Panc1 (cell line): ENCODE data around the gene ABTB2. TPM values are rescaled to one million over a fixed set of nuclear protein-coding genes. Genes with fewer than 3 reads are reported as not detected.

Experiments used
- ATAC-seq: fragments of 200-7000 bp; cut with Tn5 transposase; 2 replicates; pipeline ENCODE4 v1.9.1; 2020; ENCODE audit warnings: mild to moderate bottlenecking, moderate library complexity
- BruUV-seq: library from RNA; stranded (reverse); fragments of 400-500 nt; replicated peaks from 2 replicates; lab custom pipeline; 2021; lab: Mats Ljungman, UMichigan
- CTCF ChIA-PET: fragments of 300-600 bp; sonication (Branson Sonifier 250); formaldehyde crosslinking; loops from one replicate; lab custom pipeline; 2022; ENCODE audit warnings: antibody characterized with exemption; lab: Charles Lee
- POLR2A ChIA-PET: fragments of 300-600 bp; sonication (Branson Sonifier 250); formaldehyde crosslinking; loops from one replicate; lab custom pipeline; 2022; ENCODE audit warnings: antibody characterized with exemption; lab: Charles Lee
- DNase-seq: peaks from one replicate; pipeline ENCODE4 v3.0.0-alpha.2; 2010; ENCODE audit warnings: low read depth, low spot score
- H3K27ac ChIP-seq: 2 replicates; pipeline ENCODE4 v1.5.1; 2011; ENCODE audit warnings: mild to moderate bottlenecking, low read length, inconsistent platforms
- H3K27me3 ChIP-seq: fragments of 200-500 bp; sonication (Bioruptor generic); 2 replicates; pipeline ENCODE4 v1.6.0; 2014; ENCODE audit warnings: low read length, inconsistent platforms; ENCODE audit not compliant: control insufficient read depth, insufficient read depth
- H3K36me3 ChIP-seq: fragments of 200-500 bp; sonication (Bioruptor generic); 2 replicates; pipeline ENCODE4 v1.5.1; 2014; ENCODE audit warnings: inconsistent platforms, mild to moderate bottlenecking, low read length, moderate library complexity; ENCODE audit not compliant: control insufficient read depth, insufficient read depth
- H3K4me1 ChIP-seq: 2 replicates; pipeline ENCODE4 v1.5.1; 2011; ENCODE audit warnings: inconsistent platforms, mild to moderate bottlenecking, low read length, moderate library complexity; ENCODE audit not compliant: control insufficient read depth, insufficient read depth
- H3K4me3 ChIP-seq, 2 experiments: 2 replicates each; pipeline ENCODE4 v1.5.1; 2011 to 2012; ENCODE audit warnings: low read depth in 2 of 2, low read length in 2 of 2, mild to moderate bottlenecking in 2 of 2, inconsistent platforms in 1 of 2, moderate library complexity in 1 of 2
- H3K9me3 ChIP-seq: fragments of 200-500 bp; sonication (Bioruptor generic); 2 replicates; pipeline ENCODE4 v1.5.1; 2014; ENCODE audit warnings: low read depth, mild to moderate bottlenecking, inconsistent platforms, low read length, moderate library complexity; ENCODE audit not compliant: control insufficient read depth, insufficient read depth
- CTCF ChIP-seq: fragments of 450-650 bp; IDR thresholded peaks from 2 replicates; pipeline ENCODE4 v1.5.1; 2017; ENCODE audit warnings: mild to moderate bottlenecking
- POLR2AphosphoS5 ChIP-seq: IDR thresholded peaks from 2 replicates; pipeline ENCODE4 v1.6.1; 2012; ENCODE audit warnings: mild to moderate bottlenecking, low read depth, low read length, moderate library complexity
- SIN3A ChIP-seq: IDR thresholded peaks from 2 replicates; pipeline ENCODE4 v1.6.1; 2012; ENCODE audit warnings: low read depth, mild to moderate bottlenecking, low read length, moderate library complexity, borderline replicate concordance; ENCODE audit not compliant: insufficient read depth
- TCF7L2 ChIP-seq: IDR thresholded peaks from 2 replicates; pipeline ENCODE4 v1.6.1; 2011; ENCODE audit warnings: mild to moderate bottlenecking, low read depth, low read length, inconsistent platforms
- in situ Hi-C: cut with HindIII; loops from 2 replicates; pipeline ENCODE4 v1.10.0; 2016; ENCODE audit warnings: low sequenced_read_pairs, low pct_unique_long_range_greater_than_20kb
- intact Hi-C: fragments of 100-400 bp; cut with micrococcal nuclease; formaldehyde crosslinking; loops from one replicate; pipeline ENCODE4 v1.10.0; 2022; ENCODE audit not compliant: unreplicated experiment
- total RNA-seq: library from RNA; stranded (reverse); gene quantifications from one replicate; pipeline ENCODE4 v1.2.1, GENCODE V29; 2021; ENCODE audit not compliant: unreplicated experiment
- TF ChIP-seq, protein P1 (sequence below), 2 experiments: IDR thresholded peaks; 2 replicates each; pipeline ENCODE4 v1.6.1; 2011 to 2012; ENCODE audit warnings: low read depth in 2 of 2, control low read depth in 1 of 2, low read length in 1 of 2, mild to moderate bottlenecking in 1 of 2, moderate library complexity in 1 of 2; ENCODE audit not compliant: insufficient read depth in 1 of 2

The ABTB2 gene
- total RNA-seq, 1 experiment from 2014 or later, result 22.7 TPM

GRCh38 chr11:34329876-34330275 is 27.9 kb downstream of the ABTB2 start:
- ChIA-PET CTCF (no interaction called here), POLR2A (no interaction called here)
- Histone ChIP-seq H3K36me3 (no peaks in the 10 kb centered on the region), H3K4me3 (no peak overlapping the region), H3K9me3 (no peaks in the 10 kb centered on the region), H3K27me3 (no peaks in the 10 kb centered on the region), H3K4me1 (peaks cover 51% of the 10 kb centered on the region), H3K27ac (no peak overlapping the region; the same call in 1 of the 2 replicates)
- in situ Hi-C loops (no loop called here), intact Hi-C loops (no loop called here)
- TF ChIP-seq SIN3A (no peak), TCF7L2 (no peak), POLR2AphosphoS5 (no peak), CTCF (no peak)
- TF ChIP-seq, protein P1, sequence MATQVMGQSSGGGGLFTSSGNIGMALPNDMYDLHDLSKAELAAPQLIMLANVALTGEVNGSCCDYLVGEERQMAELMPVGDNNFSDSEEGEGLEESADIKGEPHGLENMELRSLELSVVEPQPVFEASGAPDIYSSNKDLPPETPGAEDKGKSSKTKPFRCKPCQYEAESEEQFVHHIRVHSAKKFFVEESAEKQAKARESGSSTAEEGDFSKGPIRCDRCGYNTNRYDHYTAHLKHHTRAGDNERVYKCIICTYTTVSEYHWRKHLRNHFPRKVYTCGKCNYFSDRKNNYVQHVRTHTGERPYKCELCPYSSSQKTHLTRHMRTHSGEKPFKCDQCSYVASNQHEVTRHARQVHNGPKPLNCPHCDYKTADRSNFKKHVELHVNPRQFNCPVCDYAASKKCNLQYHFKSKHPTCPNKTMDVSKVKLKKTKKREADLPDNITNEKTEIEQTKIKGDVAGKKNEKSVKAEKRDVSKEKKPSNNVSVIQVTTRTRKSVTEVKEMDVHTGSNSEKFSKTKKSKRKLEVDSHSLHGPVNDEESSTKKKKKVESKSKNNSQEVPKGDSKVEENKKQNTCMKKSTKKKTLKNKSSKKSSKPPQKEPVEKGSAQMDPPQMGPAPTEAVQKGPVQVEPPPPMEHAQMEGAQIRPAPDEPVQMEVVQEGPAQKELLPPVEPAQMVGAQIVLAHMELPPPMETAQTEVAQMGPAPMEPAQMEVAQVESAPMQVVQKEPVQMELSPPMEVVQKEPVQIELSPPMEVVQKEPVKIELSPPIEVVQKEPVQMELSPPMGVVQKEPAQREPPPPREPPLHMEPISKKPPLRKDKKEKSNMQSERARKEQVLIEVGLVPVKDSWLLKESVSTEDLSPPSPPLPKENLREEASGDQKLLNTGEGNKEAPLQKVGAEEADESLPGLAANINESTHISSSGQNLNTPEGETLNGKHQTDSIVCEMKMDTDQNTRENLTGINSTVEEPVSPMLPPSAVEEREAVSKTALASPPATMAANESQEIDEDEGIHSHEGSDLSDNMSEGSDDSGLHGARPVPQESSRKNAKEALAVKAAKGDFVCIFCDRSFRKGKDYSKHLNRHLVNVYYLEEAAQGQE (IDR thresholded peaks at IDR 0.05; ENCODE audit: insufficient read depth in 1 of 2, low read depth in 2 of 2, low read length in 1 of 2), result no peak
- DNase-seq (no peak), ATAC-seq (no peak)
- no TSS peak for BruUV-seq

GRCh38 chr11:34328632-34328910 is 29.2 kb downstream of the ABTB2 start:
- BruUV-seq, result no TSS peak
- in situ Hi-C loops, result no loop called here

More at GRCh38 chr11:34328632-34328910, 29.2 kb downstream of the ABTB2 start:
- peaks cover 42% of the 10 kb centered on the region for H3K4me1 ChIP-seq
- intact Hi-C loops, result no loop called here
- H3K4me3 ChIP-seq, result no peak overlapping the region
- H3K27ac ChIP-seq, result no peak overlapping the region
- ATAC-seq (no peak), DNase-seq (no peak)
- TF ChIP-seq POLR2AphosphoS5, result no peak
- TF ChIP-seq TCF7L2, result no peak
- TF ChIP-seq, protein P1 (IDR thresholded peaks at IDR 0.05; ENCODE audit: insufficient read depth in 1 of 2, low read depth in 2 of 2, low read length in 1 of 2), result no peak
- TF ChIP-seq SIN3A, result no peak
- no peak for TF ChIP-seq CTCF
- H3K9me3 ChIP-seq, result no peaks in the 10 kb centered on the region
- H3K27me3 ChIP-seq, result no peaks in the 10 kb centered on the region
- no peaks in the 10 kb centered on the region for H3K36me3 ChIP-seq
- CTCF ChIA-PET, result no interaction called here
- POLR2A ChIA-PET, result no interaction called here
